HL-60 (cell line): ENCODE data around the gene FAM78A.
A peak's percentile ranks its signal among the peaks of the same experiment; 100 is the strongest.

Experiments used
- DNase-seq, 2 experiments: peaks; one replicate each; pipeline ENCODE4 v3.0.0-alpha.2; 2010 to 2020; ENCODE audit warnings: low read depth in 1 of 2, low spot score in 1 of 2
- H3K27ac ChIP-seq: fragments of 250-450 bp; sonication (Bioruptor Pico); replicated peaks from 2 replicates; pipeline ENCODE4 v1.5.1; 2020; ENCODE audit warnings: mild to moderate bottlenecking, moderate library complexity
- H3K27me3 ChIP-seq: fragments of 250-450 bp; sonication (Bioruptor Pico); 2 replicates; pipeline ENCODE4 v1.5.1; 2021; ENCODE audit warnings: mild to moderate bottlenecking, moderate library complexity; ENCODE audit not compliant: insufficient read depth, poor library complexity, severe bottlenecking
- H3K4me3 ChIP-seq: replicated peaks from 2 replicates; pipeline ENCODE4 v1.5.1; 2011; ENCODE audit warnings: mild to moderate bottlenecking, control low read depth, low read length; ENCODE audit not compliant: insufficient read depth
- GABPA ChIP-seq: IDR thresholded peaks from 2 replicates; pipeline ENCODE4 v1.6.1; 2012; ENCODE audit warnings: low read depth
- POLR2AphosphoS5 ChIP-seq: IDR thresholded peaks from 2 replicates; pipeline ENCODE4 v1.6.1; 2012; ENCODE audit warnings: low read depth
- SPI1 ChIP-seq: IDR thresholded peaks from 2 replicates; pipeline ENCODE4 v1.6.1; 2012; ENCODE audit warnings: low read depth, mild to moderate bottlenecking, borderline replicate concordance
- TF ChIP-seq, protein P1 (sequence below): IDR thresholded peaks from 2 replicates; pipeline ENCODE4 v1.6.1; 2012; ENCODE audit warnings: low read depth; ENCODE audit not compliant: insufficient replicate concordance
- TF ChIP-seq, protein P2 (sequence below): IDR thresholded peaks from one replicate; pipeline ENCODE4 v1.5.1; 2011; ENCODE audit warnings: low read length, control low read depth, inconsistent platforms; ENCODE audit not compliant: insufficient read depth

Gene FAM78A

DNA sequence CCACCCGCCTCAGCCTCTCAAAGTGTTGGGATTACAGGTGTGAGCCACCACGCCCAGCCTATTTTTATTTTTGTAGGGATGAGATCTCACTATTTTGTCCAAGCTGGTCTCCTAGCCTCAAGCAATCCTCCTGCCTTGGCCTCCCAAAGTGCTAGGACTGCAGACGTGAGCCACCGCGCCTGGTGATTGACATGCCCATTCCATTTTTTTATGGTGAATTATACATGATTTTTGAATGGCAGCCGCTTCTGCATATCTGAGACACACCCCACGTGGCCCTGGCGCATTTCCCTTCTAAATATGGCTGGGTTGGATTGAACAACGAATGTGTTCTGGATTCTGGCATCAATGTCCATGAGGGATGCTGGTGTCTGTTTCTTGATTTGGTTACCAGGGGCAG lies 35.9 kb upstream of the FAM78A start:
- Histone ChIP-seq H3K4me3 (no peak overlapping the region), H3K27me3 (no peaks in the 10 kb centered on the region), H3K27ac (no peak overlapping the region)
- TF ChIP-seq, protein P1, sequence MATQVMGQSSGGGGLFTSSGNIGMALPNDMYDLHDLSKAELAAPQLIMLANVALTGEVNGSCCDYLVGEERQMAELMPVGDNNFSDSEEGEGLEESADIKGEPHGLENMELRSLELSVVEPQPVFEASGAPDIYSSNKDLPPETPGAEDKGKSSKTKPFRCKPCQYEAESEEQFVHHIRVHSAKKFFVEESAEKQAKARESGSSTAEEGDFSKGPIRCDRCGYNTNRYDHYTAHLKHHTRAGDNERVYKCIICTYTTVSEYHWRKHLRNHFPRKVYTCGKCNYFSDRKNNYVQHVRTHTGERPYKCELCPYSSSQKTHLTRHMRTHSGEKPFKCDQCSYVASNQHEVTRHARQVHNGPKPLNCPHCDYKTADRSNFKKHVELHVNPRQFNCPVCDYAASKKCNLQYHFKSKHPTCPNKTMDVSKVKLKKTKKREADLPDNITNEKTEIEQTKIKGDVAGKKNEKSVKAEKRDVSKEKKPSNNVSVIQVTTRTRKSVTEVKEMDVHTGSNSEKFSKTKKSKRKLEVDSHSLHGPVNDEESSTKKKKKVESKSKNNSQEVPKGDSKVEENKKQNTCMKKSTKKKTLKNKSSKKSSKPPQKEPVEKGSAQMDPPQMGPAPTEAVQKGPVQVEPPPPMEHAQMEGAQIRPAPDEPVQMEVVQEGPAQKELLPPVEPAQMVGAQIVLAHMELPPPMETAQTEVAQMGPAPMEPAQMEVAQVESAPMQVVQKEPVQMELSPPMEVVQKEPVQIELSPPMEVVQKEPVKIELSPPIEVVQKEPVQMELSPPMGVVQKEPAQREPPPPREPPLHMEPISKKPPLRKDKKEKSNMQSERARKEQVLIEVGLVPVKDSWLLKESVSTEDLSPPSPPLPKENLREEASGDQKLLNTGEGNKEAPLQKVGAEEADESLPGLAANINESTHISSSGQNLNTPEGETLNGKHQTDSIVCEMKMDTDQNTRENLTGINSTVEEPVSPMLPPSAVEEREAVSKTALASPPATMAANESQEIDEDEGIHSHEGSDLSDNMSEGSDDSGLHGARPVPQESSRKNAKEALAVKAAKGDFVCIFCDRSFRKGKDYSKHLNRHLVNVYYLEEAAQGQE = no peak
- TF ChIP-seq POLR2AphosphoS5 = no peak
- TF ChIP-seq GABPA = no peak
- TF ChIP-seq, protein P2, sequence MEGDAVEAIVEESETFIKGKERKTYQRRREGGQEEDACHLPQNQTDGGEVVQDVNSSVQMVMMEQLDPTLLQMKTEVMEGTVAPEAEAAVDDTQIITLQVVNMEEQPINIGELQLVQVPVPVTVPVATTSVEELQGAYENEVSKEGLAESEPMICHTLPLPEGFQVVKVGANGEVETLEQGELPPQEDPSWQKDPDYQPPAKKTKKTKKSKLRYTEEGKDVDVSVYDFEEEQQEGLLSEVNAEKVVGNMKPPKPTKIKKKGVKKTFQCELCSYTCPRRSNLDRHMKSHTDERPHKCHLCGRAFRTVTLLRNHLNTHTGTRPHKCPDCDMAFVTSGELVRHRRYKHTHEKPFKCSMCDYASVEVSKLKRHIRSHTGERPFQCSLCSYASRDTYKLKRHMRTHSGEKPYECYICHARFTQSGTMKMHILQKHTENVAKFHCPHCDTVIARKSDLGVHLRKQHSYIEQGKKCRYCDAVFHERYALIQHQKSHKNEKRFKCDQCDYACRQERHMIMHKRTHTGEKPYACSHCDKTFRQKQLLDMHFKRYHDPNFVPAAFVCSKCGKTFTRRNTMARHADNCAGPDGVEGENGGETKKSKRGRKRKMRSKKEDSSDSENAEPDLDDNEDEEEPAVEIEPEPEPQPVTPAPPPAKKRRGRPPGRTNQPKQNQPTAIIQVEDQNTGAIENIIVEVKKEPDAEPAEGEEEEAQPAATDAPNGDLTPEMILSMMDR = no peak
- no peak for DNase-seq

DNA sequence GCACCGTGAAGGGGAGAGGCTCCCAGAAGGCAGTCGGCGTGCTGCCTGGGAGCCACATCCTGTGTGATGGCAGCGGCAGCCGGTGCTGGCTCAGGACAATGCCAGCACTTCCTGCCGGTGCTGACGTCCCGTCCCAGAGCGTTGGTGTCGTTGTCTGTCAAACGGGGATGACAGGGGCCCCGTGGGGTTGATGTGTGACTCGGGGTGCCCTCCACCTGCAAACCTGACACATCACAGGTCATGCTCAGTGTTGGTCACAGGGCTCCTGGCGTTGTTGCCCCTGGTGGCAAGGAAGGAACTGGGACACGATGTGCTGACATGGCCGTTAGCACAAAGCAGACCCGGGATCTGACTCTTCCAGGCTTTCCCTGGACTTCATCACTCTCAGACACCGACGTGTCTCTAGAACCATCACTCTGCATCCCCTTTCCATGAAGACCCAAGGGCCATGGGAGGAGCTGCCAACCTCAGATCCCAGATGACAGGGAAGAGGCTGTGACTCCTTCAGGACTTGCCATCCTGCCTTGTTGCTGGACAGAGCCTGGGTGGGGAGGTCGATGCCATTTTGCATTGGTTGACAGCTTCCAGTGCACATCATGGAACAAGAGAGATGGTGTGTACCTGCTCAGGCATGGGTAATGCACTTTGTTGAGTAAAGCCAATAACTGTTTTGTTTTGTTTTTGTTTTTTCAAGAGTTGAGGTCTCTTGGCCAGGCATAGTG lies 34.7 kb upstream of the FAM78A start:
- TF ChIP-seq GABPA = no peak
- TF ChIP-seq, protein P2 = no peak
- TF ChIP-seq, protein P1 = no peak
- TF ChIP-seq POLR2AphosphoS5 = no peak
- no peak for TF ChIP-seq SPI1
- no peak overlapping the region for H3K27ac ChIP-seq
- H3K4me3 ChIP-seq = no peak overlapping the region
- no peaks in the 10 kb centered on the region for H3K27me3 ChIP-seq
- DNase-seq = peak in 1 of 2 experiments; percentile 4

DNA sequence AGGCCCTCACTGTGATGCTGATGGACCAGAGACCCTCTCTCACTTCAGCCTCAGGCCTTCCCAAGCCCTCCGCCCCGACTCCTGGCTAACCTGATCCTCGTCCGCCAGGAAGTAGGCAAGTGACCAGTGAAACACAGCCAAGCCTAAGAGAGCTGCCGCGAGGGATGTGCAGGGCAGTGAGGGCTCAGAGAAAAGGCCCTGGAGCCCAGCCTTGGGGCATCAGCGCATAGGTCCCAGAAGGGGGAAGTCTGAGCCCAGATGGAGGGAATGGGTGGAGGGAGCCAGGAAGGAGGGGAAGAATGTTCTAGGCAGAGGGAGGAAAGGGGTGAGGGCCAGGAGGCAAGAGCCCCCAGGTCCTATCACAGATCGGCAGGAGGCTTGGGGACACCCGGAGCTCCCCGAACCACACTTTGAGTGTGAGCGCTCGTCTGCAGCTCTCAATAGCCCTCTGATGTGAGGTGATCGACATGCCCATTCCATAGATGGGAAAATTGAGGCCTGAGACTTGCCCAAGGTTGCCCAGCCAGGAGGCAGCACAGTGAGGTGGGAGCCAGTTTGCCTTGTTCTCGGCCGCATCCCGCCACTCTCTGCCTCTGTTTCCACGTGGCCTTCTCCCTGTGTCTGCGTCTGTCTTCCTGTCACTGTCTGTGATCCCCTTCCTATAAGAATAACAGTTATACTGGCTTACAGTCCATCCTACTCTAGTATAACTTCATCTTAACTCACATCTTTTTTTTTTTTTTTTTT lies 33.4 kb upstream of the FAM78A start:
- TF ChIP-seq GABPA (no peak), SPI1 (no peak)
- TF ChIP-seq, protein P2 = no peak
- no peaks in the 10 kb centered on the region for H3K27me3 ChIP-seq
- H3K4me3 ChIP-seq = no peak overlapping the region
- no peak overlapping the region for H3K27ac ChIP-seq
- no peak for DNase-seq
